GM19035 (cell line): ENCODE measurements around the gene SLX4IP.

Source experiments
- ATAC-seq: cut with Tn5 transposase; IDR thresholded peaks from one replicate; pipeline ENCODE4 v1.9.1; 2021; ENCODE audit not compliant: unreplicated experiment

SLX4IP gene

GRCh38 chr20:10492844-10493243 is 57.7 kb downstream of the SLX4IP start:
- no peak for ATAC-seq

DNA sequence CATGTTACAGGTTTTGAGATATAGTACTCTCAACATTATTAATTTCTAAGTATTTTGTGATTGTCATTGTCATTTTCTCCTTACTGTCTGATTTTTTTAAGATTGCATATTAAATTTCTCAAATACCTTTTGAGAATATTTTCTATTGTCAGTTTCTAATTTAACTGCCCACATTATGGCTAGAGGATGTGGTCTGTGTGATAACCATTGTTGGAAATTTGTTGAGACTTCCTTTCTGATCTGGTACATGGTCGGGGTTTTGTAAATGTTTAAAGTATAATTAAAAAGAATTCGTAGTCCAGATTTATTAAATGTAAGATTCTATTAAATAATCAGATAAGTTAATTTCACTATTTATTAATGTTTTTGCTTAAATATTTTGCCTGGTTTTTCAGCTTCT is 60.1 kb downstream of the SLX4IP start:
- no peak for ATAC-seq

GRCh38 chr20:10496465-10496864 is 61.4 kb downstream of the SLX4IP start:
- ATAC-seq: no peak

DNA sequence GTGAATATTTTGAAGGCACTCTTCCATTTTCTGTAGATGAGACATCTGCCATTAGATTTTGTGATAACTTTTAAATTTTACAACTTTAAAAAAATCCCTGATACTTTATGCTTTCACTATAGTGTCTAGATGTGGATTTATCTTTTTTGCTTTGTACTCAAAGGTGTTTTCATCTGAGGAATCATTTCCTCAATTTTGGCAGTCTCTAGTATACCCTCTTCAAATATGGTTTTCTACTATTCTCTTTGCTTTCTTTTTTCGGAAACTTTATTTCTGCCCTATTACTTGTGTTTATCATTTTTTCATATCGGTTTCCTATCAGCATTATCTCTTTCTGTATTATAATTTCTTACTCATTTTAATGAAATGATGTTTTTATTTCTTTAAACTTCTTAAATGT is 62.2 kb downstream of the SLX4IP start:
- ATAC-seq: no peak

- no peak for ATAC-seq
Observed at GRCh38 chr20:10497791-10498190, 62.7 kb downstream of the SLX4IP start.

- no peak for ATAC-seq
Observed at GRCh38 chr20:10498200-10498599, 63.1 kb downstream of the SLX4IP start.

DNA sequence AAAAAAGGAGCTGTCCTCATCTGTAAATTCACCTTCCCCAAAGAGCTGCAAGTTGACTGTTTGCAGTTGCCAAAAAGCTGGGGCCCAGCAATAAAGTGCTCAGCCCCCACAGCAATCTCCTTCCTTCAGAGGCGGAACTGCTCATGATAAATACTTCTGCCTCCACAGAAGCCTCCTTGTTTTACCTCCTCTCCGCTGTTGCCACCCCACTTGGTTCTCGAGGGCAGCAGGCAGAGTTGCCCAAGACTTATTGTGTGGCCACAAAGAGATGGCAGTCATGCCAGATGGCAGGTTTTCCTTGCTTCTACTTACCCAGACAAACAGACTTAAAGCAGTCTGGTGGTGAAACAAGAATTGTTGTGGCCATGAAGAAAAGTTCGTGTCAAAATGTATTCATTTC is 66.3 kb downstream of the SLX4IP start:
- no peak for ATAC-seq

DNA sequence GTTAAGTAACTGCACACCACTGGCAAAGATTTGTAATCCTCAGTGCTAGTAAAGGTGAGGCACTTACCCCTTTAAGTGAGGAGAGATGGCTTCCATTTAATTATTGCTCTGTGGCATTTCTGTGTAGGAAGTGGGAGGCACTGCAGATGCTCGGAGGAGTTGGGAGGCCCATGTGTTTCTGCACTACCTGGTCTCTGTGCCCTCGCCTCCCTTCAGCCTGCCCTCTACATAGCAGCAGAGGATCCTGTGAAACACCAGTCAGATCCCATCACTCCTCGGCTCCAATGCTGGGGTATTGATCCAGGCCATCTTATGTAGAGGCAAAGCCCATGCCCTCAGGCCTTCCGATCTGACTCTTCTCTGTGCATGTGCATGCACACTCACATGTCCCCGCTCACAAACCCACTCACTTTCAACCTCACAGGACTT is 67.0 kb downstream of the SLX4IP start:
- no peak for ATAC-seq

DNA sequence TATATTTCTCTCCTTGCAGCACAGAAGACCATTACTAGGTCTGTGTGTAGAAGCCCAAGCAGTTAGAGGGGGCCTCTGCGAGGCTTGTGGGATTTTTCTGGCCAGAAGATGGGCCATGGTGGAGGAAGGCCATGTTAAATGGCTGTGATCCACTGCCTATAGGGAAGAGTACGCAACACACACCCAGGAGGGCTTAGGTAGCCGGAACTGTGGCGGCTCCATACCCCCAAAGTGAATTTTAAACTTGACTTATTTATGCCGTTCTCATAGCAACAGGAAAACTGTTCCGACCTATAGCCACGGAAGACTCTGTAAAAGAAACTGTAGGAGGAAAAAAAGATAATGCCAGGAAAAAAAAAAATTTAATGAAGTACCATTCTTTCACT is 69.5 kb downstream of the SLX4IP start:
- no peak for ATAC-seq

DNA sequence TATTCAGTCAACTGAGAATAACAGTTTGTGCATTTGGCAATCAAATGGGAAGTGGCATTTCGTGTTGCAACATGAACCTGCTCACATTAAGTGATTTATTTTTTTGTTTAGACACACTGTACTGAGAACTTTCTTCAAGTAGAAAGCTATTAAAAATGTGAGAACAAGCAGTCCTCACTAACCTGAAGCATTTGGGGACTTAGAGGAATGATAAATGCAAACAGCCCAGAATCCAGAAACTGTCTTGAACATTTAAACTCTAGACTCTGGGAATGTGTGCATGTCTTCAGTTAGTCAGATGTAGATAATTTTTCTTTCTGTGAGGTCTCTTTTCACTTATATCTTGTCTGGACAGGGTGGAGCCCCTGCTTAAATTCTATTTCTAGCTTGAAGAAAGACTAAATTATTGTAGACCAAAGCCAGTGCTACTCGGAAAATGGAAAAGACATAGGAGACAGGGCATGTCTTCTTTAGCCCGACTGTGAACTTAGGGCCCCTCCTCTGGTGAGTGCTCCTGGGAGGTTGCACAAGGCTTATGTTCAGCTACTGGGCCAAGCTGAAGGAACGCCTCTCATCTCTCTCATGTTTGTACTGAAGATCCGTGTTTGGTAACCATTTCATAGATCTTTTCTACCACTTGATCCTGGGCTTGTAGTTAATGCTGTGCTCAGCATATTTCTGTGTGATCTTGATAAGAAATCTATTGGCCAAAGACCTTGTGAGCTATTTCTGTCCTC is 70.1 kb downstream of the SLX4IP start:
- ATAC-seq: no peak

GRCh38 chr20:10505827-10506226 is 70.7 kb downstream of the SLX4IP start:
- ATAC-seq: no peak

GRCh38 chr20:10507052-10507451 is 71.9 kb downstream of the SLX4IP start:
- no peak for ATAC-seq

- ATAC-seq: no peak
Observed at GRCh38 chr20:10508060-10508459, 73.0 kb downstream of the SLX4IP start.

DNA sequence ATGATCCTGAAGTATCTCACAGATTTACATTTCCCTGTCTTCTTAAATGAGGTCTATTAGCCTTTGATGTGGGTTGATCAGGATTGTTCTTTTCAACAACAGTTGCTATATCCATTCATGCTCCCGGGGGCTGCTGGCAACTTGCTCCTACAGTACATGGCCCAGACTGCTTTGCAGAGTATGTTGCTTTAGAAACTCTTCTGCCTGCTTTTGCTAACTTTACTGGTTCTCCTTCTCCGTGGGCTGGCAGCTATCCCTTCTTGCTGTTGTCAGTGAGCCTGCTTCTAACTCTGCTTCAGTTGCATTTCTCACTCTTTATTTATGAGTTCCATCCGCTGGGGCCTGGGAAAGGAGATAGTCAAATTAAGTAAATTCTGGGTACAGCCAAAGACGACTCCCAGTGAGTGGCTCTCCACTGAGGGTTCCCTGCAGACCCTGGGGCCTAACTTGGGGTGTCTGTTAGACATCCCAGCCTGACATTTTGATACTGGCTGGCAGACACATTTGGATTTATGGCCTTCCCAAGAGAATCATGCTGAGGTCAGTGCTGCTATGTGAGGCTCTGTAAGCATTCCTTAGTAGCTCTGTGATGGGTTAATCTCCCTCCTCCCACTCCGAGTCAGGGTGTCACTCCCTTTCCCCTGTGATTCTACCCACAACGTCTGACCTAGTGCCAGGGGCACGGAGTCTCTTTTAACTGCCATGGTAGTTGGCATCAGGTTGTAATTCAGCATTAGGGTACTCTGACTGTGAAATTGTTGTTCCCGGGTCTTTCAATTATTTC is 73.6 kb downstream of the SLX4IP start:
- ATAC-seq: no peak

DNA sequence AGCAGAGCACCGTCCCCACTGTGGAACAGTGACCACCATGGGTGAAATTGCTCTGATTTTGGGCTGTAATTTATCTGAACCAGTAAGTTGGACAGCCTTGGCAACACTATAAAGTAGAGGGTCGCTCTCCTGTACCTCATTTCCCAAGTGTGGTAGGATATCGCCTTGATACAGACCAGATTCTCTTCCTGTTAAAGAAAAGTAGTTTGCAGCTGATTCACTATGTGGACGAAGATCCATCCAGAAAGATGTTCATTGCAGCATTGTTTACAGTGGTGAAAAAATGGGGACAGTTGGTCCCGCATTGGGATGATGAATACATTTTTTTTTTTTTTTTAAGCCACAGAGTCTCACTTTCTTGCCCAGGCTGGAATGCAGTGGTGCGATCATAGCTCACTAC is 74.3 kb downstream of the SLX4IP start:
- ATAC-seq: no peak

DNA sequence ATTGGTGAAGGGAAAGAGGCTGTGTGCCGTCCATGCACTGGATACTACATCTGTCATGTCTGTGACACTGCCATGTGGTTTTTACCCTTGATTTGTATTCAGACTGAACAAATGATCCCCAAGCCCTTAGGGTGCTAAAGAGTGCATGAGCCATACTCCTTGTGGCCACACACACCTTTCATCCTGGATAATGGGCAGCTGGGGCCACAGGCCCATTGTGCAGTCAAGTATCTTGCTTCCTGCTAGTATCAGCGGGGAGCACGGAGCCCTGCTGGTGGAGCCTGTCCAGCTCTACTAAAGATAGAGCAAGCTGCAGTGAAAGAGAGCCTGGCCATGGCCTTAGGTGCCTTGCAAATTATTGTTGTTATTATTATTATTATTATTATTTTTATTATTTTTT is 75.1 kb downstream of the SLX4IP start:
- no peak for ATAC-seq

DNA sequence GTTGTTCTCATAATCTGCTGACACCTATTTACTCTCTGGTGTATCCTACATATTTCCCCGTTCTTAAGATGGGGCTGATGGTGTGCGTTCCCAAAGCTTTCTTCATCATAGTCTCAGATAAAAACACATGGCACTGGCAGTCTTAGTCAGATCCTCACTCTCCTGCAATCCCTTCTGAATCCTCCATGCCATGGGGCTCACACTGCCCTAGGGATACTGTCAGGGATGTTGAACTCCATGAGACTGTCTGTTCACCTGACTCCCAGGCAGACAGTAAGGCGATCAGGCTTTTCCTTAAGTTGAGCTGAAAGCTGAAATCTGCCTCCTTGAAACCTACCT is 76.0 kb downstream of the SLX4IP start:
- peak; percentile 20 for ATAC-seq

DNA sequence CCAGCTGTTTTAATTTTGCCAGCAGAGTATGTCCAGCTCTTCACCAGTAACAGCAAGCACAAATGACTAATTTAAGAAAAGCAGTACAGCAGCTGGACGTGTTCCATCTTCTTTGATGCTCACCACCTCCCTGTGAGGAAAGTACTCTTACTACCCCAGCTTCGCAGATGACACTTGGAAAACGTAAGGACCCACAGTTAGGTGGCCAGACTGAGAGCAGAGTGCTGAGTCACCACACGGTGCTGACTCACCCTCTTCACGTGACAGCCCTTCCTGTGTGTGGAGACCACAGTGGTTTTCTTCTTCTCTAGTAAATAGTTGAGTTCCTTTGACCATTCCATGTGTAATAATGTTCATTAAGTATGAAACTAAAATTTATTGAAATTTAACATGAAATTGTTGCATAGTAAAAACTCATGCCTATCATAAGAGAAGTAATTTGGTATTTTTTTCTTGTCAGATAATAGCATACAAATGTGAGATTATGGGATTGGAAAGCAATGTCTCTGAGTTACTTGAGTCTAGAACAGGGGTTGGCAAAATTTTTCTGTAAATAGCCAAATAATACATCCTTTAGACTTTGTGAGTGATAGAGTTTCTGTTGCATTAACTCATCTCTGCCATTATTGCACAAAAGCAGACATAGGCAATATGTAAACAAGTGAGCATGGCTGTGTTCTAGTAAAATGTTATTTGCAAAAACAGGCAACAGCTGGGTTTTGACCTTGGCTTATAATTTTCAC is 76.6 kb downstream of the SLX4IP start:
- ATAC-seq: peak; percentile 98

GRCh38 chr20:10513061-10513460 is 78.0 kb downstream of the SLX4IP start:
- no peak for ATAC-seq

DNA sequence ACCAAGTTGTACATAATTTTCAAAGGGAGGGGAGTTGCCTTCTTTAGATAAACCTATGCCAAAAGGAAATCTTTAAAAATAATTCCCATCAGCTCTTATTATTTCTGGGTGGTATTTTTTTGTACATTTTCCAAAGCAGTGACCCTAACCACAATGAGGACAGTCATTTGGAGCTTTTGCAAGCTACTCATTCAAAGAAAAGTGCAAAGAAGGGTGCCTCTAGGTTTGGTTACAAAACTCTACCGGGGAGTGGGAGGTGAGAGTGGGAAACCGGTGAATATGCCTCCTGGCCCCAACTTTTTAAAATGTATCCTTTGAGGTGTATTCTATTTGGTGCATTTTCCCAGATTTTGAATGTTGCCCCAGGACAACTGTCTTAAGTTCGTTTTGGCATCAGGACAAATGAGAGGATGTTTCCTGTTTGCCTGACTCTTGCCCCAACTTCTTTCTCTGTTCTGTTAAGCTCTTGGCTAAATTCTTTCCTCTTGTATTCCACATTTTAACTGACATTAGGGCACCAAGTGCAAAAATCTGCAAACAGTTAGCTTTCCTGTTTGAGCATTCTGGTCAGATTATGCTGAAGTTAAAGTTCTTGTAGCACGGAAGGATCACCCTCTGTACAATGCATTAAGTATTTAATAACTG is 78.9 kb downstream of the SLX4IP start:
- ATAC-seq: no peak

GRCh38 chr20:10516529-10516928 is 81.4 kb downstream of the SLX4IP start:
- ATAC-seq: no peak
